ENCODE data around the gene P3R3URF. TPM values are rescaled to one million over a fixed set of nuclear protein-coding genes. Genes with fewer than 3 reads are reported as not detected.
A peak's percentile ranks its signal among the peaks of the same experiment; 100 is the strongest.

Gene P3R3URF
- total and polyA plus RNA-seq, 9 of the 15 experiments (the other 6 are each of a cell fraction or from before 2014, with no cell fraction given) = not detected

GRCh38 chr1:46197964-46198811 is 21.9 kb upstream of the P3R3URF start, which contains the start of gene POMGNT1 (continued):
- TF ChIP-seq, protein P1, sequence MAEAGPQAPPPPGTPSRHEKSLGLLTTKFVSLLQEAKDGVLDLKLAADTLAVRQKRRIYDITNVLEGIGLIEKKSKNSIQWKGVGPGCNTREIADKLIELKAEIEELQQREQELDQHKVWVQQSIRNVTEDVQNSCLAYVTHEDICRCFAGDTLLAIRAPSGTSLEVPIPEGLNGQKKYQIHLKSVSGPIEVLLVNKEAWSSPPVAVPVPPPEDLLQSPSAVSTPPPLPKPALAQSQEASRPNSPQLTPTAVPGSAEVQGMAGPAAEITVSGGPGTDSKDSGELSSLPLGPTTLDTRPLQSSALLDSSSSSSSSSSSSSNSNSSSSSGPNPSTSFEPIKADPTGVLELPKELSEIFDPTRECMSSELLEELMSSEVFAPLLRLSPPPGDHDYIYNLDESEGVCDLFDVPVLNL (CRISPR knock-in tag; IDR thresholded peaks at IDR 0.05; ENCODE audit: low read depth) = no peak; the same call in 1 of the 2 replicates
- TF ChIP-seq, protein P2, sequence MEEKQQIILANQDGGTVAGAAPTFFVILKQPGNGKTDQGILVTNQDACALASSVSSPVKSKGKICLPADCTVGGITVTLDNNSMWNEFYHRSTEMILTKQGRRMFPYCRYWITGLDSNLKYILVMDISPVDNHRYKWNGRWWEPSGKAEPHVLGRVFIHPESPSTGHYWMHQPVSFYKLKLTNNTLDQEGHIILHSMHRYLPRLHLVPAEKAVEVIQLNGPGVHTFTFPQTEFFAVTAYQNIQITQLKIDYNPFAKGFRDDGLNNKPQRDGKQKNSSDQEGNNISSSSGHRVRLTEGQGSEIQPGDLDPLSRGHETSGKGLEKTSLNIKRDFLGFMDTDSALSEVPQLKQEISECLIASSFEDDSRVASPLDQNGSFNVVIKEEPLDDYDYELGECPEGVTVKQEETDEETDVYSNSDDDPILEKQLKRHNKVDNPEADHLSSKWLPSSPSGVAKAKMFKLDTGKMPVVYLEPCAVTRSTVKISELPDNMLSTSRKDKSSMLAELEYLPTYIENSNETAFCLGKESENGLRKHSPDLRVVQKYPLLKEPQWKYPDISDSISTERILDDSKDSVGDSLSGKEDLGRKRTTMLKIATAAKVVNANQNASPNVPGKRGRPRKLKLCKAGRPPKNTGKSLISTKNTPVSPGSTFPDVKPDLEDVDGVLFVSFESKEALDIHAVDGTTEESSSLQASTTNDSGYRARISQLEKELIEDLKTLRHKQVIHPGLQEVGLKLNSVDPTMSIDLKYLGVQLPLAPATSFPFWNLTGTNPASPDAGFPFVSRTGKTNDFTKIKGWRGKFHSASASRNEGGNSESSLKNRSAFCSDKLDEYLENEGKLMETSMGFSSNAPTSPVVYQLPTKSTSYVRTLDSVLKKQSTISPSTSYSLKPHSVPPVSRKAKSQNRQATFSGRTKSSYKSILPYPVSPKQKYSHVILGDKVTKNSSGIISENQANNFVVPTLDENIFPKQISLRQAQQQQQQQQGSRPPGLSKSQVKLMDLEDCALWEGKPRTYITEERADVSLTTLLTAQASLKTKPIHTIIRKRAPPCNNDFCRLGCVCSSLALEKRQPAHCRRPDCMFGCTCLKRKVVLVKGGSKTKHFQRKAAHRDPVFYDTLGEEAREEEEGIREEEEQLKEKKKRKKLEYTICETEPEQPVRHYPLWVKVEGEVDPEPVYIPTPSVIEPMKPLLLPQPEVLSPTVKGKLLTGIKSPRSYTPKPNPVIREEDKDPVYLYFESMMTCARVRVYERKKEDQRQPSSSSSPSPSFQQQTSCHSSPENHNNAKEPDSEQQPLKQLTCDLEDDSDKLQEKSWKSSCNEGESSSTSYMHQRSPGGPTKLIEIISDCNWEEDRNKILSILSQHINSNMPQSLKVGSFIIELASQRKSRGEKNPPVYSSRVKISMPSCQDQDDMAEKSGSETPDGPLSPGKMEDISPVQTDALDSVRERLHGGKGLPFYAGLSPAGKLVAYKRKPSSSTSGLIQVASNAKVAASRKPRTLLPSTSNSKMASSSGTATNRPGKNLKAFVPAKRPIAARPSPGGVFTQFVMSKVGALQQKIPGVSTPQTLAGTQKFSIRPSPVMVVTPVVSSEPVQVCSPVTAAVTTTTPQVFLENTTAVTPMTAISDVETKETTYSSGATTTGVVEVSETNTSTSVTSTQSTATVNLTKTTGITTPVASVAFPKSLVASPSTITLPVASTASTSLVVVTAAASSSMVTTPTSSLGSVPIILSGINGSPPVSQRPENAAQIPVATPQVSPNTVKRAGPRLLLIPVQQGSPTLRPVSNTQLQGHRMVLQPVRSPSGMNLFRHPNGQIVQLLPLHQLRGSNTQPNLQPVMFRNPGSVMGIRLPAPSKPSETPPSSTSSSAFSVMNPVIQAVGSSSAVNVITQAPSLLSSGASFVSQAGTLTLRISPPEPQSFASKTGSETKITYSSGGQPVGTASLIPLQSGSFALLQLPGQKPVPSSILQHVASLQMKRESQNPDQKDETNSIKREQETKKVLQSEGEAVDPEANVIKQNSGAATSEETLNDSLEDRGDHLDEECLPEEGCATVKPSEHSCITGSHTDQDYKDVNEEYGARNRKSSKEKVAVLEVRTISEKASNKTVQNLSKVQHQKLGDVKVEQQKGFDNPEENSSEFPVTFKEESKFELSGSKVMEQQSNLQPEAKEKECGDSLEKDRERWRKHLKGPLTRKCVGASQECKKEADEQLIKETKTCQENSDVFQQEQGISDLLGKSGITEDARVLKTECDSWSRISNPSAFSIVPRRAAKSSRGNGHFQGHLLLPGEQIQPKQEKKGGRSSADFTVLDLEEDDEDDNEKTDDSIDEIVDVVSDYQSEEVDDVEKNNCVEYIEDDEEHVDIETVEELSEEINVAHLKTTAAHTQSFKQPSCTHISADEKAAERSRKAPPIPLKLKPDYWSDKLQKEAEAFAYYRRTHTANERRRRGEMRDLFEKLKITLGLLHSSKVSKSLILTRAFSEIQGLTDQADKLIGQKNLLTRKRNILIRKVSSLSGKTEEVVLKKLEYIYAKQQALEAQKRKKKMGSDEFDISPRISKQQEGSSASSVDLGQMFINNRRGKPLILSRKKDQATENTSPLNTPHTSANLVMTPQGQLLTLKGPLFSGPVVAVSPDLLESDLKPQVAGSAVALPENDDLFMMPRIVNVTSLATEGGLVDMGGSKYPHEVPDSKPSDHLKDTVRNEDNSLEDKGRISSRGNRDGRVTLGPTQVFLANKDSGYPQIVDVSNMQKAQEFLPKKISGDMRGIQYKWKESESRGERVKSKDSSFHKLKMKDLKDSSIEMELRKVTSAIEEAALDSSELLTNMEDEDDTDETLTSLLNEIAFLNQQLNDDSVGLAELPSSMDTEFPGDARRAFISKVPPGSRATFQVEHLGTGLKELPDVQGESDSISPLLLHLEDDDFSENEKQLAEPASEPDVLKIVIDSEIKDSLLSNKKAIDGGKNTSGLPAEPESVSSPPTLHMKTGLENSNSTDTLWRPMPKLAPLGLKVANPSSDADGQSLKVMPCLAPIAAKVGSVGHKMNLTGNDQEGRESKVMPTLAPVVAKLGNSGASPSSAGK (IDR thresholded peaks at IDR 0.05) = peak; percentile 66; the same call in 1 of the 2 replicates
- peak; percentile 96 for TF ChIP-seq POLR2G (IDR thresholded peaks at IDR 0.05; ENCODE audit: low read depth, low read length)
- TF ChIP-seq FOXJ2 (tag; IDR thresholded peaks at IDR 0.05) = no peak
- TF ChIP-seq NFIX (CRISPR knock-in tag; IDR thresholded peaks at IDR 0.05; ENCODE audit: low read depth) = no peak
- no peak for TF ChIP-seq ELF2 (CRISPR knock-in tag; IDR thresholded peaks at IDR 0.05)
- TF ChIP-seq, protein P3, sequence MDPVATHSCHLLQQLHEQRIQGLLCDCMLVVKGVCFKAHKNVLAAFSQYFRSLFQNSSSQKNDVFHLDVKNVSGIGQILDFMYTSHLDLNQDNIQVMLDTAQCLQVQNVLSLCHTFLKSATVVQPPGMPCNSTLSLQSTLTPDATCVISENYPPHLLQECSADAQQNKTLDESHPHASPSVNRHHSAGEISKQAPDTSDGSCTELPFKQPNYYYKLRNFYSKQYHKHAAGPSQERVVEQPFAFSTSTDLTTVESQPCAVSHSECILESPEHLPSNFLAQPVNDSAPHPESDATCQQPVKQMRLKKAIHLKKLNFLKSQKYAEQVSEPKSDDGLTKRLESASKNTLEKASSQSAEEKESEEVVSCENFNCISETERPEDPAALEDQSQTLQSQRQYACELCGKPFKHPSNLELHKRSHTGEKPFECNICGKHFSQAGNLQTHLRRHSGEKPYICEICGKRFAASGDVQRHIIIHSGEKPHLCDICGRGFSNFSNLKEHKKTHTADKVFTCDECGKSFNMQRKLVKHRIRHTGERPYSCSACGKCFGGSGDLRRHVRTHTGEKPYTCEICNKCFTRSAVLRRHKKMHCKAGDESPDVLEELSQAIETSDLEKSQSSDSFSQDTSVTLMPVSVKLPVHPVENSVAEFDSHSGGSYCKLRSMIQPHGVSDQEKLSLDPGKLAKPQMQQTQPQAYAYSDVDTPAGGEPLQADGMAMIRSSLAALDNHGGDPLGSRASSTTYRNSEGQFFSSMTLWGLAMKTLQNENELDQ (CRISPR knock-in tag; IDR thresholded peaks at IDR 0.05; ENCODE audit: borderline replicate concordance) = no peak
- no peak for TF ChIP-seq STAT5A (IDR thresholded peaks at IDR 0.05; ENCODE audit: borderline replicate concordance, low read length)
- peak; percentile 42 for TF ChIP-seq CCNT2 (IDR thresholded peaks at IDR 0.05; ENCODE audit: borderline replicate concordance, extremely low read depth, insufficient read length, low read depth, low read length)
- peak; percentile 37; the same call in 1 of the 2 replicates for TF ChIP-seq MTA3 (IDR thresholded peaks at IDR 0.05; ENCODE audit: borderline replicate concordance)
- no peak for TF ChIP-seq SIRT6 (IDR thresholded peaks at IDR 0.05; ENCODE audit: low read depth, low read length)
